Measurements from ENCODE around the gene UBR4.

GRCh38 chr1:19220991-19221390 is 10.9 kb upstream of the UBR4 start:
- TF ChIP-seq CTCF (IDR thresholded peaks at IDR 0.05) (no peak), POLR2A (IDR thresholded peaks at IDR 0.05) (no peak)
